Natural killer cell treated with Interleukin-12 subunit alpha and Interleukin-12 subunit beta and Interleukin-15 and Interleukin-18, amount 100 ng/mL, for 72 hours (primary cell): ENCODE results near the gene ZBTB43. TPM values are rescaled to one million over a fixed set of nuclear protein-coding genes. Genes with fewer than 3 reads are reported as not detected.
A peak's percentile ranks its signal among the peaks of the same experiment; 100 is the strongest.
"Not testable (repeated sequence)": the region's sequence is repeated elsewhere in the genome, so short reads cannot be mapped to it uniquely, and the experiment has no call there.

Source experiments
- ATAC-seq, 2 donors: fragments of 150-1000 bp; cut with Tn5 transposase in 1 of 2; sonication (Bioruptor Pico), chemical (Tn5 transposase) in 1 of 2; 2 replicates each; pipeline ENCODE4 v1.10.0; 2021
- DNase-seq: peaks from one replicate; pipeline ENCODE4 v3.0.0; 2022; ENCODE audit warnings: low spot score
- H3K27ac Mint-ChIP-seq, 2 donors: 1 replicate in 1 of 2; 2 replicates in 1 of 2; pipeline ENCODE4 v1.8.0; 2022; ENCODE audit warnings: mixed read lengths in 2 of 2, mild to moderate bottlenecking in 1 of 2, moderate library complexity in 1 of 2
- H3K27me3 Mint-ChIP-seq, 2 donors: 1 replicate in 1 of 2; 2 replicates in 1 of 2; pipeline ENCODE4 v1.8.0; 2022; ENCODE audit warnings: mixed read lengths in 2 of 2
- H3K36me3 Mint-ChIP-seq: one replicate; pipeline ENCODE4 v1.8.0; 2022; ENCODE audit warnings: mixed read lengths
- H3K4me1 Mint-ChIP-seq, 2 donors: 1 replicate in 1 of 2; 2 replicates in 1 of 2; pipeline ENCODE4 v1.8.0; 2022; ENCODE audit warnings: low read depth in 2 of 2, mixed read lengths in 2 of 2, mild to moderate bottlenecking in 1 of 2
- H3K4me3 Mint-ChIP-seq: one replicate; pipeline ENCODE4 v1.8.0; 2022; ENCODE audit warnings: mixed read lengths
- H3K9me3 Mint-ChIP-seq: 2 replicates; pipeline ENCODE4 v1.8.0; 2022; ENCODE audit warnings: mixed read lengths
- total RNA-seq, 2 donors: library from RNA; stranded (reverse); gene quantifications; one replicate each; pipeline ENCODE4 v1.2.3, GENCODE V29; 2022

Gene ZBTB43
- total RNA-seq, 2 donors from 2014 or later = 25.0 to 42.1 TPM

DNA sequence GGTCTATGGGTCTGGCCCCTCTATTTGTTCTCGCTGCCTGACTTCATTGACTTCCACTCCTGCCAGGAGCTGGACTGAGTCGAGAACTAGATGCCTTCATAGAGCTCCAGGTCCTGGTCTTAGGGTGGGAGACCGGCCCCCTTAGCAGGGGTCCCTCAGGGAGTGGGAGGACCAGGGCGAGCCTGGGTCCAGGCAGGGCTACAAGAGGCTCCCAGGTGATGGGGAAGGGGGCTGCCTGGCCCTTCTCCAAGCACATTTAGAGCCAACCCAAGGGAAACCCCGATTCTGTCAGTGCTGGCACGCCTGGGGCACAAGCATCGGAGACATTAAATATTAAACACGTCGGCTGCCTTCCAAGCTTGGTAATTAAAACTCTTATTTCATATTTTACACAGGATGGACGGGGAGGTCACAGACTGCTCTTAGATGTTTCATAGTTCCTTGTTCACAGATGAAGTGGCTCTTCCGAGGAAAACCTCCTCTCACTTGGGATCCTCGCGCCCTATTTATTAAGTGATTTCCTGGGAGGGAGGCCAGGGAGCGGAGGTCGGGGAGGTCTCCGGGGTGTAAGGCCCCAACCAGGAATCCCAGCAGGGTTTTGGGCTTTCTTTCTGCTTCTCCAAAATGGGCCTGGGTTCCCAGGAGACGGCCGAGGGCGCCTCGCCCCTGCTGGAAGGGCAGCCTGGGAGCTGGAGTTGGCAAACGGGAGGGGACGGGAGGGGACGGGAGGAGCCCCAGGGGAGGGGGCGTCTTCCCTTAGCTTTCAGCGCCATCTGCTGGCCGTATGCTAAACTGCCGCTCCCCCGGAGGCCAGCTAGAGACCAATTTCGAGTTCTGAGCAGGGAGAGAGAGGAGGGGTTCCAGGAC lies 23.4 kb upstream of the ZBTB43 start:
- Mint-ChIP-seq H3K27me3 (peaks cover 9 to 14% of the 10 kb centered on the region in 2 donors), H3K4me3 (no peak overlapping the region), H3K9me3 (no peaks in the 10 kb centered on the region), H3K4me1 (no peaks in the 10 kb centered on the region), H3K36me3 (no peaks in the 10 kb centered on the region), H3K27ac (no peak overlapping the region)
- ATAC-seq (peak; percentile 81 to 86), DNase-seq (peak; percentile 78)

DNA sequence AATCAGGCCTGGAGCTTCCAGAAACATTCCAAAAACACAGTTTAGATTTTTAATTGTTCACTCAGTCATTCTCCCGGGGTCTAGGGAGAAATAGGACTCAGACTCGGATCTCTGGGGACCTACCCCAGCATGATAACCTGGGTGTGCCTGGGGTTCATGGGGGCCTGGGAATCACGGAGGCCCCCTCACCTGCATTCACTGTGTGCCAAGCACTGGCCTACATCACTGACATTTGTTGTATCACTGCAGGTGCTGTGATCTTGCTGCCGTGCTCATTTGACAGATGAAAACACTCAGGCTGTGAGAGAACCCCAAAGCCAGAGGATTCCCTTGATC lies 22.8 kb upstream of the ZBTB43 start:
- Mint-ChIP-seq H3K9me3 (no peaks in the 10 kb centered on the region), H3K27ac (no peak overlapping the region), H3K36me3 (no peaks in the 10 kb centered on the region), H3K4me3 (no peak overlapping the region), H3K27me3 (peaks cover 15 to 21% of the 10 kb centered on the region in 2 donors), H3K4me1 (no peaks in the 10 kb centered on the region)
- DNase-seq (no peak), ATAC-seq (no peak)

DNA sequence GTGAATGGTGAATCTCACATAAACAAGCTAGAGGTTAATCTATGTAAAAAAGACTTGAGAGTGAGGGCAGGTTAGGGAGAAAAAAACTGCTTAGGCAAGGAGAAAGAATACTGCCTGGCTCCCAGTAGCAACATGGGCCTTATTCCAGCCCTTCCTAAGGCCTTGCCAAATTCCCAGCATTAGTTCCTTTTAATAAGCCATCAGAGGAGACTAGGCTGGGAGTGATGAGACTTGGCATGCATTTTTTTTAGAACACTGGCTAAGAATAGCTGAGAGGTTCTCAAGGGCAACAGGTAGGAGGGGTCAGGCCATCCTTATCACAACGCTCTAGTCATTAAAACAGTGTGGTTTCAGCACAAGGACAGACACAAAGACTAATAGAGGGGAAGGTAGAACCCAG lies 20.9 kb upstream of the ZBTB43 start:
- no peak overlapping the region for H3K4me3 Mint-ChIP-seq
- peaks cover 25 to 28% of the 10 kb centered on the region in 2 donors for H3K27me3 Mint-ChIP-seq
- no peak for DNase-seq
- H3K9me3 Mint-ChIP-seq = no peaks in the 10 kb centered on the region
- no peaks in the 10 kb centered on the region for H3K36me3 Mint-ChIP-seq
- H3K27ac Mint-ChIP-seq = no peak overlapping the region
- no peak for ATAC-seq
- no peaks in the 10 kb centered on the region for H3K4me1 Mint-ChIP-seq

DNA sequence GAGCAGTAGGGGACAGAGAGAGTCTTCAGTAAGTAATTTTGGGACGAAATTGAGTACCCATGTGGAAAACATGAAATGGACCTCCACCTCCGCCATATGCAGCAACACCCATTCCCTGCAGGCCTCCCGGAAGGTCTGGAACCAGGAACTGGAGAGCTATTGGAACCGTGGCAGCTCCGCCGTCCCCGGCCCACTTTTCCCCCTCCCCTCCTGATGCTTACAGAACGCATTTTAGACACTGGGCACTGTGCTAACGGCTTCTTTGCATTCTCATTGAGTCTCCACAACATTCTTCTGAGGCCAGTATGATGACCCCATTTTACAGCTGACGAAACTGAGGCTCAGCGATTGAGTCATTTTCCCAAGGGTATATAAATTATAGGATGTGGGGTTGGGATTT lies 20.4 kb upstream of the ZBTB43 start:
- Mint-ChIP-seq H3K36me3 (no peaks in the 10 kb centered on the region), H3K4me3 (no peak overlapping the region), H3K9me3 (no peaks in the 10 kb centered on the region), H3K27me3 (peaks cover 30% of the 10 kb centered on the region in 2 donors), H3K4me1 (no peaks in the 10 kb centered on the region), H3K27ac (no peak overlapping the region)
- DNase-seq (no peak), ATAC-seq (no peak)

DNA sequence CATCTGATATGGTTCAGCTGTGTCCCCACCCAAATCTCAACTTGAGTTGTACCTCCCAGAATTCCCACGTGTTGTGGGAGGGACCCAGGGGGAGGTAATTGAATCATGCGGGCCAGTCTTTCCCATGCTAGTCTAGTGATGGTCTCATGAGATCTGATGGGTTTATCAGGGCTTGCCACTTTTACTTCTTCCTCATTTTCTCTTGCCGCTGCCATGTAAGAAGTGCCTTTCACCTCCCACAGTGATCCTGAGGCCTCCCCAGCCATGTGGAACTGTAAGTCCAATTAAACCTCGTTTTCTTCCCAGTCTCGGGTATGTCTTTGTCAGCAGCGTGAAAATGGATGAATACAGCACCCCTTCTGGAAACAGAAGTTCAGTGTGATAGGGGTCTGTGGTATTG lies 20.0 kb upstream of the ZBTB43 start:
- not testable (repeated sequence) for H3K4me1 Mint-ChIP-seq, H3K4me3 Mint-ChIP-seq, ATAC-seq, H3K27ac Mint-ChIP-seq, H3K9me3 Mint-ChIP-seq, H3K36me3 Mint-ChIP-seq, DNase-seq
- H3K27me3 Mint-ChIP-seq = peaks cover 30 to 34% of the 10 kb centered on the region in 2 donors

DNA sequence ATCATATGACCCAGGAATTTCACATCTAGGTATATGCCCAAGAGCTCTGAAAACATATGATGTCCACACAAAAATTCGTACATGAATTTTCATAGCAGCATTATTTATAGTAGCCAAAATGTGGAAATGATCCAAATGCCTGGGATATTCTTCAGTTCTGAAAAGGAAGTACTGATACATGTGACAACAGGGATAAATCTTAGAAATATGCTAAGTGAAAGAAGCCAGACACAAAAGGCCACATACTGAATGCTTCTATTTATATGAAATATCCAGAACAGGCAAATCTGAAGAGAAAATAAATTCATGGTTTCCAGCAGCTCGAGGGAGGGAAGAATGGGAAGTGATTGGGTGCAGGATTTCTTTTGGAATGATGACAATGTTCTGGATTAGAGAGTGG lies 16.8 kb upstream of the ZBTB43 start:
- no peaks in the 10 kb centered on the region for H3K36me3 Mint-ChIP-seq
- H3K4me1 Mint-ChIP-seq = no peaks in the 10 kb centered on the region
- H3K4me3 Mint-ChIP-seq = no peak overlapping the region
- DNase-seq (no peak), ATAC-seq (no peak)
- peaks cover 40 to 48% of the 10 kb centered on the region in 2 donors for H3K27me3 Mint-ChIP-seq
- no peak overlapping the region for H3K27ac Mint-ChIP-seq
- H3K9me3 Mint-ChIP-seq = no peaks in the 10 kb centered on the region

DNA sequence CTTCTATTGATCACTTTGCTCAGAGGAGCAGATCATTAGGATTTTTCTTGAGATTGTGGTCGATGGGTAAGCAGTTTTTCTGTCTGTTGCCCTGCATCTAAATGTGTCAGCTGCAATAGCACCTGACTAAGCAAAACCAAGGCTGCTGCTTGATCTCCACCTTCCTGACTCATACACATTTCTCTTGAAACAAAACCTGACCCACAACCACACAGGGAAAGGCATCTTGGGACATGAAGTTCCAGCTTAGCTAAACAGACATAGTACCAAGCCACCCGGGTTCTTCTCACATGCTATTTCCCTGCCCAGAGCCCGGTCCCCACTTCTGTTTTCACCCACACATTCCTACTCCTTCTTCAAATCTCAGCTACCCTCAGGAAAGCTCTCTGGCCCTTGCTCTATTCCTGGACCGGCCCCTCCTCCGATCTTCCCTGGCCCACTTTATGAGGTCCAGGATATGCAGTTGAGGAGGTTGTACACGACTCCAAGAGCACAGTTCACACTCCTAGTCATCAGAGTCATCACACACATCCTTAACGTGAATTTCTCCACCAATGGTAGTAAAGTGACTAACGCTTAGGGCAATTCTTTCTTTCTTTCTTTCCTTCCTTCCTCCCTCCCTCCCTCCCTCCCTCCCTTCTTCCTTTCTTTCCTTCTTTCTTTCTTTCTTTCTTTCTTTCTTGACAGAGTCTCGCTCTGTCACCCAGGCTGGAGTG lies 16.0 kb upstream of the ZBTB43 start:
- Mint-ChIP-seq H3K27ac (no peak overlapping the region), H3K27me3 (peaks cover 42 to 48% of the 10 kb centered on the region in 2 donors), H3K9me3 (no peaks in the 10 kb centered on the region), H3K36me3 (no peaks in the 10 kb centered on the region), H3K4me3 (no peak overlapping the region), H3K4me1 (no peaks in the 10 kb centered on the region)
- ATAC-seq = no peak
- DNase-seq = no peak

DNA sequence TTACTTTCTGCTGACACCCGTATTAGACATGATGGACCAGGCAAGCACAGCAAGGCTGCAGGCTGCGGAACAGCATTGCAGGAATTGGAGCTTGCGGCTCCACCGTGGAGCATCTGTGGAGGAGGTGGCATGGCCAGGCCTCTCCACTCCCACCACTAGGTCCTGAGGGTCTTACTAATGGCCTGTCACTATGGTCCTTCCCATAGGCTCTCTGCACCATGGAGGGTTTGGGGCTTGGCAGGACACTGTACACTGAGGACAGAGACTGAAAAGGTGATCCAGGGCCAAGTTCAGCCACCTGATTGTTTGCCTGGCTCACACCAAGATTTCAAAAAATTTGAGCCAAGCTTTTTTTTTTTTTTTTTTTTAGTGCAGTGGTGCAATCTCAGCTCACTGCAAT lies 14.3 kb upstream of the ZBTB43 start:
- peaks cover 46 to 48% of the 10 kb centered on the region in 2 donors for H3K27me3 Mint-ChIP-seq

DNA sequence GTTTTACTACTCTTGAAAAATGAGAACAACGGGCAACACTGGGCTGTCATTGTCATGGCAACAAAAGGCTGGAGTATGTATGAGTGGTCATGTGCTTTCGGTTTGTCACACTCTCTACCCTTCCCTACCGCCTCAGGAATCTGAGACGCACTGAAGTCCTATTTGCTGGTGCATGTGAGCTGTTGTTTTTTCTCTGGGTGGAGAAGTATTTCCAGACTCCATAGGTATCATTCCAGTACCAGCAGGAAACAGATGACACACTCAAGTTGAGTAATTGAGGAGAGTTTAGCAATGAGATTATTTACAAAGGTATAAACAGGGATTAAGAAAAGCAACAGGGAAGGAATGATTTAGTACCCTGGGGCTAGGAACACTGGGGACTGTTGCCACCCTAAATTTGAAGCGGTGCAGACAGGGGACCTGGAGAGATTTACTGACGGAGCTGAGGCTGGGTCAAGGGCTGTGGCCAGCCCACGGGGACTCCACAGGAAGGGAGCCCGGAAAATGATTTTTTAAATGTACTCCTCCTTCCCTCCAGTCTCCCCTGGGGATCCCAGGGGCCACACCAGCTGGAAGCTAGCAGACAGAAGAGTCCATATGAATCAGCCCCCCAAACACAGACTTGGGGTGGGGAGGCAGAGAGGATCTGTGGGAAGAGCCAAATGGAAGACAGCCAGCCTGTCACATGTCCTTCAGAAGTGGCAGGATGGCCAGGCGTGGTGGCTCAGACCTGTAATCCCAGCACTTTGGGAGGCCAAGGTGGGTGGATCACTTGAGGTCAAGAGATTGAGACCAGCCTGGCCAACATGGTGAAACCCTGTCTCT lies 13.2 kb upstream of the ZBTB43 start:
- H3K4me1 Mint-ChIP-seq = no peaks in the 10 kb centered on the region
- DNase-seq = no peak
- H3K9me3 Mint-ChIP-seq = no peaks in the 10 kb centered on the region
- H3K4me3 Mint-ChIP-seq = no peak overlapping the region
- no peak for ATAC-seq
- peaks cover 43 to 45% of the 10 kb centered on the region in 2 donors for H3K27me3 Mint-ChIP-seq
- H3K27ac Mint-ChIP-seq = no peak overlapping the region
- H3K36me3 Mint-ChIP-seq = no peaks in the 10 kb centered on the region

More for the DNA sequence above, 14.3 kb upstream of the ZBTB43 start:
- no peak for DNase-seq
- no peaks in the 10 kb centered on the region for H3K9me3 Mint-ChIP-seq
- H3K4me1 Mint-ChIP-seq = no peaks in the 10 kb centered on the region
- H3K27ac Mint-ChIP-seq = no peak overlapping the region
- H3K4me3 Mint-ChIP-seq = no peak overlapping the region
- H3K36me3 Mint-ChIP-seq = no peaks in the 10 kb centered on the region
- no peak for ATAC-seq

DNA sequence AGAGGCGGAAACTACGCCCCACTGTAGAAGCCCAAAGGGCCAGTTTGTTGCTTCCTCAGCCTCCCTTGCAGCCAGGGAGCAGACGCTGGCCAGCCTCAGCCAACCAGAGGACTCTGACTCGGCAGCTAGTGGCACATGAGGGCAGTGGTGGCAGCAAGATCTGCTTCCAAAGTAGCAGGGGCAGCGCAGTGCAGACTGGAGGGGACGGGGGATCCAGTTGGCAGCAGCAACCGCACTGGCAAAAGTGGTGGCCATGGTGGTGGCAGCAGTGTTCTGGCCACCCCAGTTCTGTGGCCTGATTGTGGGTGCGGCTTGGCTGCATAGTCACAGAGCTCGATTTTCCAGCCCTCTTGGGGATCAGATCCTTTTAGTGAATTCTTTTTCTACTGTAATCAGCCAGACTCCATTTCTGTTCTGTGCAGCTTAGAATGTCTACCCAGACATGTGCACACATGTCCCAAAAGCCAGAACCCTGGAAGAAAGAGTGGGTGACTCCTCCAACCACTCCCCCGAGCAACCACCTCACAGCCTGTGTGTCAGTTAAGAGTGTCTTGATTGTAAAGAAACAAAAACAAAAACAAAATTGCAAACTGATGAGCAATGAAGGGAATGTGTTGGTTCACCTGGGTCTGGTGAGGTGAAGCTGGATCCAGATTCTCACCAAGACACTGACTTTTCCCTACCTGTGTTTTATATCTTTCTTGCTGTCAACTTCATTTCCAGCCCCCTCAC lies 11.0 kb upstream of the ZBTB43 start:
- Mint-ChIP-seq H3K4me1 (peaks cover 0 to 2% of the 10 kb centered on the region in 2 donors), H3K9me3 (no peaks in the 10 kb centered on the region), H3K27me3 (peaks cover 30 to 31% of the 10 kb centered on the region in 2 donors), H3K4me3 (no peak overlapping the region), H3K27ac (no peak overlapping the region), H3K36me3 (no peaks in the 10 kb centered on the region)
- ATAC-seq = no peak
- no peak for DNase-seq

DNA sequence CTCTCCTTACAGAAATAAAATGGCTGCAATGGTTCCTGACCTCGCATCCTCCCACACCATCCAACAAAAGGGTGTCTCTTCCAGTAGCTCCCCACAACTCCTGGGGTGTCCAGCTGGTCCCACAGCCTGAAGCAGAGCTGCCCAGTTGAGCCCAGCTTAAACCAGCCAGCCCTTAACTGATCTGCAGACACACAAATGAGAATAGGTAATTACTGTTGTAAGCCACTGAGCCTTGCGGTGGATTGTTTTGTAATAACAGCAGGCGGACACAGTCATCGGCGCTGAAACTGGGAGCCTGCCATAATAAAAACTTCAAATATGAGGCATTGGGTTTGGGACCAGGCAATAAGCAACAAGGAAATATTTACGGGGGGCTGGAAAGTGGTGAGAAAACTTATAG lies 10.4 kb upstream of the ZBTB43 start:
- DNase-seq (no peak), ATAC-seq (no peak)
- no peak overlapping the region for H3K4me3 Mint-ChIP-seq
- H3K27ac Mint-ChIP-seq = no peak overlapping the region
- H3K27me3 Mint-ChIP-seq = peaks cover 24 to 28% of the 10 kb centered on the region in 2 donors
- H3K36me3 Mint-ChIP-seq = no peaks in the 10 kb centered on the region
- no peaks in the 10 kb centered on the region for H3K9me3 Mint-ChIP-seq
- peaks cover 0 to 2% of the 10 kb centered on the region in 2 donors for H3K4me1 Mint-ChIP-seq

DNA sequence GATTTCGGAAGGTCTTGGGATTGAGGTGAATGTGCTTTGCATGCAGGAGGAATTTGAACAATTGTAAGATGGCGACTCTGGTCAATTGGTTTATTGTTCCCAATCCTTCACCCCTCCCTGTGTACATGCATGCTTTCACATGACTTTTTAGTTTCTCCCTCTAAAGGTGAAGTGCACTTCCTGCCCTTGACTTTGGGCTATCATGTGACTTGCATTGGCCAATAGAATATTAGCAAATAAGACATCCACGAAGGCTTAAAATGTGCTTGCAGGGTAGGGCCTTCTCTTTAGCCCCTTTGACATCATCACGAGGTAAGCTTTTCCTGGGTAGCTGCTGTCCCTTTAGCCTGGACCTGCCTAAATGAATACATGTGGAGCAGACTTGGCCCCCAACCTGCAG lies 8.1 kb upstream of the ZBTB43 start:
- no peak for DNase-seq
- Mint-ChIP-seq H3K4me1 (peaks cover 0 to 2% of the 10 kb centered on the region in 2 donors), H3K27ac (no peak overlapping the region), H3K9me3 (no peaks in the 10 kb centered on the region), H3K27me3 (peaks cover 11 to 16% of the 10 kb centered on the region in 2 donors), H3K36me3 (no peaks in the 10 kb centered on the region), H3K4me3 (no peak overlapping the region)
- ATAC-seq = no peak

DNA sequence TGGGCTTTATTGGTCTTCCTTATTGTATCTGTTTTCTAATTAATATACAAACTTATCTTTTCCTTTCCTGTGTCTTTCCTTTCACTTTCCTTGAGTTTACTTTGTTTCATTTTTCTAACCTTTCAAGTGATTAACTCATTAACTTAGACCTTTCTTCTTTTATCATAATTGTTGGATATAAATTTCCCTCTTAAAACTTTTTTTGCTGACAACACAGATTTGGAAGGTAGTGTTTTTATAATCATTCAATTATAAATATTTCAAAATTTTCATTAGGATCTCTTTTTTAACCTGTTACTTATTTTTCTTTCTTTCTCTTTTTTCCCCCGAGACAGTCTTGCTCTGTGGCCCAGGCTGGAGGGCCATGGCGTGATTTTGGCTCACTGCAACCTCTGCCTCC lies 6.9 kb upstream of the ZBTB43 start:
- DNase-seq (no peak), ATAC-seq (no peak)
- no peaks in the 10 kb centered on the region for H3K9me3 Mint-ChIP-seq
- H3K27ac Mint-ChIP-seq = no peak overlapping the region
- no peaks in the 10 kb centered on the region for H3K36me3 Mint-ChIP-seq
- peaks cover 0 to 2% of the 10 kb centered on the region in 2 donors for H3K4me1 Mint-ChIP-seq
- H3K4me3 Mint-ChIP-seq = no peak overlapping the region
- H3K27me3 Mint-ChIP-seq = peaks cover 6 to 14% of the 10 kb centered on the region in 2 donors
